Measurements from ENCODE around the gene DIDO1.

Gene DIDO1

DNA sequence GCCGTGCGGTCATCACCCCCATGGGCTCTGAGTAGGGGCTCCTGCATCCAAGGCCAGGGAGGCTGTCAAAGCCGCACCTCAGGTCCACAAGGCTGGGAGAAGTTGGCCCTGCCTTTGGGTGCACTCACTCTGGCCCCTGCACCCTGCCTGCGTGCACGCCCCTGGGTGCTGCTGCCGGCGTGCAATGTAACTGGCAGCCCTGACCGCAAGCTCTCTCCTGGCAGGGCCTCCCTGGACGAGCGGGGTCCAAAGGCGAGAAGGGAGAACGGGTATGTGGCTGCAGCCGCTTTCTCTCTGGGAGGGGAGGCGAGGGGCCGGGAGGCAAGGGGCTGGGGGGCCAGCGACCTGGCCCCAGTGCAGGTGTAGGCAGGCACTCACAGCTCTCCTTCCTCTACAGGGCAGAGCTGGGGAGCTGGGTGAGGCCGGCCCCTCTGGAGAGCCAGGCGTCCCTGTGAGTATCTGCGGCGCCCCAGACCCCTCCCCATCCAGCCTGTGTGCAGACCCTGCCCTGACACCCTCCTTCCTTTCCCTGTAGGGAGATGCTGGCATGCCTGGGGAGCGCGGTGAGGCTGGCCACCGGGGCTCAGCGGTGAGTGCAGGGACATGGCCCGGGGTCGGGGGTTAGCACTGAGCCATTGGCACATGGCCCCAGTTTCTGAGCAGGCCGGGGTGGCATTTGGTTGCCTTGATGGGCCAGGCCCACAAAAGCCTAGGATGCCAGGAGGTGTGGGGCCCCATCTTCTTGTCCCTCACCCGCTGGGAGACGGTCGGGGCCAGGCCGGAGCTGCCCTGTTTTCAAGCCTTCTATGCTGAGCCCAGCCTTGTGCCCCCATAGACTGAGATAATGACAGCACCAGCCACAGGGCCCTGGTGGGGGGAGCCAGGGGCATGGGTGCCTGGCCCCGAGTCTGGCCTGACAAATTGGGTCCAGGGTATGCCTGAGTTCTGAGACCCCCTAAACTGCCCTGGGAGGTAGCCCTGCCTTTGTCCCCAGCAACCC is 96.8 kb downstream of the DIDO1 start:
- no peak for FAIRE-seq

DNA sequence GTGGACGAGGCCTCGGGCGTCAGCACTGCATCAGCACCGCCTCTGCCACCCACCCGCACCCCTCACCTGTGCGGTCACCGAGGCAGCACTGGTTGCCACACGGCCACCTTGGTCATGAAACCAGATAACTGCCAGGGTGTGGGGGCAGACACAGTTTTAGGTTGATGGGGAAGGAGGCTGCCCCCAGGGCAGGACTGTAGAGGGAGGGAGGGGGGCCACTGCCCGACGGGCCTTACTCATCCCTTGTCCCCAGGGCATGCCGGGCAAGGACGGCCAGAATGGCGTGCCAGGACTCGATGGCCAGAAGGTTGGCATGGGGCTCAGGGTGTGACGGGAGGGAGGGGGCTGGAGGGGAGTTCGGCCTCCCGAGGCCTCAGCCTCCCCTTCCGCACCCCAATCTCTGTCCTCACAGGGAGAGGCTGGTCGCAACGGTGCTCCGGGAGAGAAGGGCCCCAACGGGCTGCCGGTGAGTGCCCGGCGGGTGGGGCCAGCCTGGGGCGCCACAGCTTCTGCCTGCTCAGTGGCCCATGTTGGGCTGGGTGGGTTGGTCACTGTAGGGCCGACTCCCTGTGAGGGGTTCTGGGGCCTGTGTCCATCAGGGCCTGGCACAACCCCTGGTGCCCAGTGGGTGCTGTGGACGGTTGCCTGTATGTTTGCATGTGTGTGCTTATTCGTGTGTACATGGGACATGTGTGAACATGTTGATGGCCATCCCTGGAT is 97.6 kb downstream of the DIDO1 start:
- no peak for FAIRE-seq

DNA sequence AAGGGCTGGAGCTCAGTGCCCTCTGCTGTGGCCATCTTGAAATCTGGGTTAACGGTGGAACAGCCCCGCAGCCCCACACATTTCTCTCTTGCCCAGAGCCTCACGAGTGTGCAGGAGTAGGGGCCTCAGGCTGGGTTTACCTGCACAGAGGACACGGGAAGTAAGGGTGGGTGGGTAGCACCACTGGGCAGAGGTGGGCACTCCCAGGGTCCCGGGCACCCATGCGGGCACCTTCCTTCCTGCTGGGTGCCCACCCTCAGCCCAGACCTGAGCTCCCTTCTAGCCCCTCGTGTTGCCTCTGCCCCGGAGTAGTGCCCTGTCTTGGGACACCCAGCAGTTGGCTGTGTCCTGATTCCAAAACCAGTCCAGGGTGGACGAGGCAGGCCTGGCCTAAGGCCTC is 98.3 kb downstream of the DIDO1 start:
- no peak for FAIRE-seq
